ENCODE data around the gene COL4A2.

DNA sequence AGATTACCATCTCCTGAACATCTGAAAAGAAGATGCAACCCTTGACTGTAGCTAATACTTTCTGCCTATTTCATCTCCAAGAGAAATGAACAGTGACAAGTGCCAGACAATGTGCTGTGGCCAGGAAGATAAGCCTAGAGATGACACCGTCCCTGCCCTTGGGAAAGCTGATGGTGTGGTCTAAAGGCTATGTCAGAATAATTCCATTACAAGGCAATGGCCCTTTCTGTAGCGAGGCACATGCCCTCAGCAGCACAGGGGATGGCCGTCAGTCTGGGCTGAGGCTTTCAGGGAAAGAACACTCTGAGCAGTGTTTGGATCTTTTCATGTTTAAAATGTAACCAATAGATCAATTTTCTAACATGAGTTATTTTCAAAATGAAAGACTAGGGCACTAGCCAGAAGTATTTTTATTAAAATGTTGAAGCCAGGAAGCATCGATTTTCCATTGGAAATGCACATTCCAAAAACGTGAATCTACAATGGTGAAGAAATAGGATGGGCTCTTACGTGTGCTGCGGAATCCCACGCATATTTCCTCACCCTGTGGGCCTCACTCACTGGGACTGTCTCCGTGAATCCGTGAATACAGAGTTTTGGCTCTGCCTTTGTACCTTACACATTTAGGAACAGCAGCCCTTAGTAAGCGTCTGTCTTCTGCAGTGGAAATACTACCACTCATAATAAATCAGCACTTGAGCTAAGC, 22.2 kb upstream of the COL4A2 start:
- no peak for TF ChIP-seq ZNF24 (tag by site-specific recombination; IDR thresholded peaks at IDR 0.05)
- TF ChIP-seq, protein P1, sequence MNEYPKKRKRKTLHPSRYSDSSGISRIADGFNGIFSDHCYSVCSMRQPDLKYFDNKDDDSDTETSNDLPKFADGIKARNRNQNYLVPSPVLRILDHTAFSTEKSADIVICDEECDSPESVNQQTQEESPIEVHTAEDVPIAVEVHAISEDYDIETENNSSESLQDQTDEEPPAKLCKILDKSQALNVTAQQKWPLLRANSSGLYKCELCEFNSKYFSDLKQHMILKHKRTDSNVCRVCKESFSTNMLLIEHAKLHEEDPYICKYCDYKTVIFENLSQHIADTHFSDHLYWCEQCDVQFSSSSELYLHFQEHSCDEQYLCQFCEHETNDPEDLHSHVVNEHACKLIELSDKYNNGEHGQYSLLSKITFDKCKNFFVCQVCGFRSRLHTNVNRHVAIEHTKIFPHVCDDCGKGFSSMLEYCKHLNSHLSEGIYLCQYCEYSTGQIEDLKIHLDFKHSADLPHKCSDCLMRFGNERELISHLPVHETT (tag by site-specific recombination; IDR thresholded peaks at IDR 0.05), result no peak
- TF ChIP-seq, protein P2, sequence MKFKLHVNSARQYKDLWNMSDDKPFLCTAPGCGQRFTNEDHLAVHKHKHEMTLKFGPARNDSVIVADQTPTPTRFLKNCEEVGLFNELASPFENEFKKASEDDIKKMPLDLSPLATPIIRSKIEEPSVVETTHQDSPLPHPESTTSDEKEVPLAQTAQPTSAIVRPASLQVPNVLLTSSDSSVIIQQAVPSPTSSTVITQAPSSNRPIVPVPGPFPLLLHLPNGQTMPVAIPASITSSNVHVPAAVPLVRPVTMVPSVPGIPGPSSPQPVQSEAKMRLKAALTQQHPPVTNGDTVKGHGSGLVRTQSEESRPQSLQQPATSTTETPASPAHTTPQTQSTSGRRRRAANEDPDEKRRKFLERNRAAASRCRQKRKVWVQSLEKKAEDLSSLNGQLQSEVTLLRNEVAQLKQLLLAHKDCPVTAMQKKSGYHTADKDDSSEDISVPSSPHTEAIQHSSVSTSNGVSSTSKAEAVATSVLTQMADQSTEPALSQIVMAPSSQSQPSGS (tag by site-specific recombination; IDR thresholded peaks at IDR 0.05; ENCODE audit: low read depth), result no peak
- TF ChIP-seq, protein P3, sequence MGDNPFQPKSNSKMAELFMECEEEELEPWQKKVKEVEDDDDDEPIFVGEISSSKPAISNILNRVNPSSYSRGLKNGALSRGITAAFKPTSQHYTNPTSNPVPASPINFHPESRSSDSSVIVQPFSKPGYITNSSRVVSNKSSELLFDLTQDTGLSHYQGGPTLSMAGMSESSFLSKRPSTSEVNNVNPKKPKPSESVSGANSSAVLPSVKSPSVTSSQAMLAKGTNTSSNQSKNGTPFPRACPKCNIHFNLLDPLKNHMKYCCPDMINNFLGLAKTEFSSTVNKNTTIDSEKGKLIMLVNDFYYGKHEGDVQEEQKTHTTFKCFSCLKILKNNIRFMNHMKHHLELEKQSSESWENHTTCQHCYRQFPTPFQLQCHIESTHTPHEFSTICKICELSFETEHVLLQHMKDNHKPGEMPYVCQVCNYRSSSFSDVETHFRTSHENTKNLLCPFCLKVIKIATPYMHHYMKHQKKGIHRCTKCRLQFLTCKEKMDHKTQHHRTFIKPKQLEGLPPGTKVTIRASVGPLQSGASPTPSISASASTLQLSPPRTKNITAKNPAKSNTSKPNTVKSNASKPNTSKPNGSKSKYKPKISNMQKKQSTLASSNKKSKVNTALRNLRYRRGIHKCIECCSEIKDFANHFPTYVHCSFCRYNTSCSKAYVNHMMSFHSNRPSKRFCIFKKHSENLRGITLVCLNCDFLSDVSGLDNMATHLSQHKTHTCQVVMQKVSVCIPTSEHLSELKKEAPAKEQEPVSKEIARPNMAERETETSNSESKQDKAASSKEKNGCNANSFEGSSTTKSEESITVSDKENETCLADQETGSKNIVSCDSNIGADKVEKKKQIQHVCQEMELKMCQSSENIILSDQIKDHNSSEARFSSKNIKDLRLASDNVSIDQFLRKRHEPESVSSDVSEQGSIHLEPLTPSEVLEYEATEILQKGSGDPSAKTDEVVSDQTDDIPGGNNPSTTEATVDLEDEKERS (tag by site-specific recombination; IDR thresholded peaks at IDR 0.05), result no peak
- no peak for TF ChIP-seq ZNF549 (tag by site-specific recombination; IDR thresholded peaks at IDR 0.05)
- no peak for TF ChIP-seq ZNF239 (tag by site-specific recombination; IDR thresholded peaks at IDR 0.05)
- TF ChIP-seq ZNF48 (tag by site-specific recombination; IDR thresholded peaks at IDR 0.05), result no peak
- no peak for TF ChIP-seq SP3 (tag by site-specific recombination; IDR thresholded peaks at IDR 0.05)
- no peak for TF ChIP-seq GLIS2 (tag by site-specific recombination; IDR thresholded peaks at IDR 0.05)
- TF ChIP-seq ZBTB8A (tag by site-specific recombination; IDR thresholded peaks at IDR 0.05), result no peak
- TF ChIP-seq, protein P4, sequence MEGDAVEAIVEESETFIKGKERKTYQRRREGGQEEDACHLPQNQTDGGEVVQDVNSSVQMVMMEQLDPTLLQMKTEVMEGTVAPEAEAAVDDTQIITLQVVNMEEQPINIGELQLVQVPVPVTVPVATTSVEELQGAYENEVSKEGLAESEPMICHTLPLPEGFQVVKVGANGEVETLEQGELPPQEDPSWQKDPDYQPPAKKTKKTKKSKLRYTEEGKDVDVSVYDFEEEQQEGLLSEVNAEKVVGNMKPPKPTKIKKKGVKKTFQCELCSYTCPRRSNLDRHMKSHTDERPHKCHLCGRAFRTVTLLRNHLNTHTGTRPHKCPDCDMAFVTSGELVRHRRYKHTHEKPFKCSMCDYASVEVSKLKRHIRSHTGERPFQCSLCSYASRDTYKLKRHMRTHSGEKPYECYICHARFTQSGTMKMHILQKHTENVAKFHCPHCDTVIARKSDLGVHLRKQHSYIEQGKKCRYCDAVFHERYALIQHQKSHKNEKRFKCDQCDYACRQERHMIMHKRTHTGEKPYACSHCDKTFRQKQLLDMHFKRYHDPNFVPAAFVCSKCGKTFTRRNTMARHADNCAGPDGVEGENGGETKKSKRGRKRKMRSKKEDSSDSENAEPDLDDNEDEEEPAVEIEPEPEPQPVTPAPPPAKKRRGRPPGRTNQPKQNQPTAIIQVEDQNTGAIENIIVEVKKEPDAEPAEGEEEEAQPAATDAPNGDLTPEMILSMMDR (tag by site-specific recombination; IDR thresholded peaks at IDR 0.05), result no peak
- TF ChIP-seq ZNF133 (tag by site-specific recombination; IDR thresholded peaks at IDR 0.05), result no peak
- TF ChIP-seq, protein P5, sequence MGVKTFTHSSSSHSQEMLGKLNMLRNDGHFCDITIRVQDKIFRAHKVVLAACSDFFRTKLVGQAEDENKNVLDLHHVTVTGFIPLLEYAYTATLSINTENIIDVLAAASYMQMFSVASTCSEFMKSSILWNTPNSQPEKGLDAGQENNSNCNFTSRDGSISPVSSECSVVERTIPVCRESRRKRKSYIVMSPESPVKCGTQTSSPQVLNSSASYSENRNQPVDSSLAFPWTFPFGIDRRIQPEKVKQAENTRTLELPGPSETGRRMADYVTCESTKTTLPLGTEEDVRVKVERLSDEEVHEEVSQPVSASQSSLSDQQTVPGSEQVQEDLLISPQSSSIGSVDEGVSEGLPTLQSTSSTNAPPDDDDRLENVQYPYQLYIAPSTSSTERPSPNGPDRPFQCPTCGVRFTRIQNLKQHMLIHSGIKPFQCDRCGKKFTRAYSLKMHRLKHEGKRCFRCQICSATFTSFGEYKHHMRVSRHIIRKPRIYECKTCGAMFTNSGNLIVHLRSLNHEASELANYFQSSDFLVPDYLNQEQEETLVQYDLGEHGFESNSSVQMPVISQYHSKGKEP (tag by site-specific recombination; IDR thresholded peaks at IDR 0.05), result no peak
